ENCODE data around the gene DENND1A. TPM values are rescaled to one million over a fixed set of nuclear protein-coding genes. Genes with fewer than 3 reads are reported as not detected.
"Not testable (repeated sequence)": the region's sequence is repeated elsewhere in the genome, so short reads cannot be mapped to it uniquely, and the experiment has no call there.

DENND1A gene
- total and polyA plus RNA-seq, 2 experiments from 2014 or later: 13.1 to 28.7 TPM

- H3K4me1 ChIP-seq (ENCODE audit: insufficient read depth): 0 out of 2 replicates have a peak, but pooled peaks cover 4% of the 10 kb centered on the region
- no peaks in the 10 kb centered on the region for H3F3A ChIP-seq (replicated peaks; ENCODE audit: low read depth)
- Mint-ChIP-seq H3K4me1 (peaks cover 10% of the 10 kb centered on the region; the same call in 2 of the 3 replicates), H3K4me3 (no peak overlapping the region), H3K27me3 (ENCODE audit: insufficient read depth, low read depth, poor library complexity) (no peaks in the 10 kb centered on the region), H3K9me3 (no peaks in the 10 kb centered on the region), H3K27ac (no peak overlapping the region), H3K36me3 (ENCODE audit: low read depth) (no peaks in the 10 kb centered on the region)
- H3K27ac ChIP-seq (ENCODE audit: low read depth): no peak overlapping the region
- ATAC-seq (no peak), DNase-seq (ENCODE audit: low spot score) (no peak)
- no peaks in the 10 kb centered on the region for H3K36me3 ChIP-seq (ENCODE audit: insufficient read depth)
- no peaks in the 10 kb centered on the region for H3K79me2 ChIP-seq (replicated peaks; ENCODE audit: insufficient read depth)
- no peaks in the 10 kb centered on the region for H3K27me3 ChIP-seq (ENCODE audit: insufficient read depth)
- H3K4me2 ChIP-seq: no peak overlapping the region
- H3K4me3 ChIP-seq: no peak overlapping the region
- H2AFZ ChIP-seq: no peak overlapping the region
- no peaks in the 10 kb centered on the region for H3K9me2 ChIP-seq (ENCODE audit: insufficient read depth)
- H4K20me1 ChIP-seq (replicated peaks; ENCODE audit: insufficient read depth): no peaks in the 10 kb centered on the region
- no peak for TF ChIP-seq STAT1 (IDR thresholded peaks at IDR 0.05; ENCODE audit: unreplicated experiment)
- no peak for TF ChIP-seq REST (IDR thresholded peaks at IDR 0.05; ENCODE audit: unreplicated experiment)
- no peak for TF ChIP-seq CREB1 (CRISPR knock-in tag; IDR thresholded peaks at IDR 0.05; ENCODE audit: low read depth)
These were observed 191.3 kb downstream of the DENND1A start for GRCh38 chr9:123738648-123739047.

GRCh38 chr9:123735376-123735775, 194.6 kb downstream of the DENND1A start:
- no peak overlapping the region for H2AFZ ChIP-seq
- H3K9me3 Mint-ChIP-seq: peaks cover 4% of the 10 kb centered on the region; the same call in 1 of the 3 replicates
- H3K36me3 Mint-ChIP-seq (ENCODE audit: low read depth): no peaks in the 10 kb centered on the region
- H3K27ac Mint-ChIP-seq: no peak overlapping the region
- no peak overlapping the region for H3K4me3 Mint-ChIP-seq
- no peaks in the 10 kb centered on the region; the same call in 1 of the 2 replicates for H4K20me1 ChIP-seq (replicated peaks; ENCODE audit: insufficient read depth)
- no peaks in the 10 kb centered on the region for H3K4me1 Mint-ChIP-seq
- H3K27me3 Mint-ChIP-seq (ENCODE audit: insufficient read depth, low read depth, poor library complexity): no peaks in the 10 kb centered on the region
- no peak overlapping the region for H3K4me2 ChIP-seq
- H3K27ac ChIP-seq (ENCODE audit: low read depth): no peak overlapping the region
- H3F3A ChIP-seq (replicated peaks; ENCODE audit: low read depth): no peaks in the 10 kb centered on the region
- no peaks in the 10 kb centered on the region for H3K4me1 ChIP-seq (ENCODE audit: insufficient read depth)
- H3K36me3 ChIP-seq (ENCODE audit: insufficient read depth): no peaks in the 10 kb centered on the region
- H3K9me2 ChIP-seq (ENCODE audit: insufficient read depth): no peaks in the 10 kb centered on the region
- H3K27me3 ChIP-seq (ENCODE audit: insufficient read depth): no peaks in the 10 kb centered on the region
- no peak overlapping the region for H3K4me3 ChIP-seq
- no peaks in the 10 kb centered on the region; the same call in 1 of the 2 replicates for H3K79me2 ChIP-seq (replicated peaks; ENCODE audit: insufficient read depth)
- no peak for DNase-seq (ENCODE audit: low spot score)
- no peak for ATAC-seq
- TF ChIP-seq REST (IDR thresholded peaks at IDR 0.05; ENCODE audit: unreplicated experiment) (no peak), EZH2 (IDR thresholded peaks at IDR 0.05; ENCODE audit: low read depth, unreplicated experiment) (no peak), JUNB (IDR thresholded peaks at IDR 0.05; ENCODE audit: unreplicated experiment) (no peak), EZH2phosphoT487 (IDR thresholded peaks at IDR 0.05; ENCODE audit: unreplicated experiment) (no peak), STAT1 (IDR thresholded peaks at IDR 0.05; ENCODE audit: unreplicated experiment) (no peak)

- H3K9me2 ChIP-seq (ENCODE audit: insufficient read depth); H4K20me1 ChIP-seq (replicated peaks; ENCODE audit: insufficient read depth); H3K4me3 Mint-ChIP-seq; H3K36me3 Mint-ChIP-seq (ENCODE audit: low read depth); H3K4me2 ChIP-seq; H3K4me1 ChIP-seq (ENCODE audit: insufficient read depth); H3K36me3 ChIP-seq (ENCODE audit: insufficient read depth); H2AFZ ChIP-seq; H3K27me3 ChIP-seq (ENCODE audit: insufficient read depth); H3K27ac Mint-ChIP-seq; H3K27ac ChIP-seq (ENCODE audit: low read depth); DNase-seq (ENCODE audit: low spot score); H3K4me3 ChIP-seq; ATAC-seq; H3K27me3 Mint-ChIP-seq (ENCODE audit: insufficient read depth, low read depth, poor library complexity); H3F3A ChIP-seq (replicated peaks; ENCODE audit: low read depth); H3K79me2 ChIP-seq (replicated peaks; ENCODE audit: insufficient read depth): not testable (repeated sequence)
- peaks cover 10% of the 10 kb centered on the region; the same call in 2 of the 3 replicates for H3K4me1 Mint-ChIP-seq
- H3K9me3 Mint-ChIP-seq: peaks cover 11% of the 10 kb centered on the region
These were observed 201.4 kb downstream of the DENND1A start for GRCh38 chr9:123728571-123728970.
